Measurements from ENCODE around the gene TOR1AIP1.
A peak's percentile ranks its signal among the peaks of the same experiment; 100 is the strongest.

The TOR1AIP1 gene

GRCh38 chr1:179879797-179880196 is 2.3 kb upstream of the TOR1AIP1 start:
- H3K4me3 ChIP-seq (ENCODE audit: control insufficient read depth, low read depth, low read length): no peak overlapping the region
- no peak for DNase-seq (ENCODE audit: low read depth)
- no peak for TF ChIP-seq CTCF (conservative IDR thresholded peaks at IDR 0.05; ENCODE audit: control insufficient read depth, insufficient read depth, low read depth, low read length)

GRCh38 chr1:179881642-179882252 is 338 bp upstream of the TOR1AIP1 start:
- no peak for TF ChIP-seq CTCF (conservative IDR thresholded peaks at IDR 0.05; ENCODE audit: control insufficient read depth, insufficient read depth, low read depth, low read length)
- H3K4me3 ChIP-seq (ENCODE audit: control insufficient read depth, low read depth, low read length): peak overlapping the region; percentile 89
- peak; percentile 93 for DNase-seq (ENCODE audit: low read depth)

GRCh38 chr1:179883040-179883744 is 1.1 kb downstream of the TOR1AIP1 start:
- DNase-seq (ENCODE audit: low read depth): no peak
- no peak for TF ChIP-seq CTCF (conservative IDR thresholded peaks at IDR 0.05; ENCODE audit: control insufficient read depth, insufficient read depth, low read depth, low read length)
- H3K4me3 ChIP-seq (ENCODE audit: control insufficient read depth, low read depth, low read length): peak overlapping the region; percentile 89

GRCh38 chr1:179883745-179884138 is 1.7 kb downstream of the TOR1AIP1 start:
- TF ChIP-seq CTCF (conservative IDR thresholded peaks at IDR 0.05; ENCODE audit: control insufficient read depth, insufficient read depth, low read depth, low read length): no peak
- DNase-seq (ENCODE audit: low read depth): peak; percentile 41
- H3K4me3 ChIP-seq (ENCODE audit: control insufficient read depth, low read depth, low read length): peak overlapping the region; percentile 89

- no peak overlapping the region for H3K4me3 ChIP-seq (ENCODE audit: control insufficient read depth, low read depth, low read length)
- no peak for DNase-seq (ENCODE audit: low read depth)
- TF ChIP-seq CTCF (conservative IDR thresholded peaks at IDR 0.05; ENCODE audit: control insufficient read depth, insufficient read depth, low read depth, low read length): no peak
These were observed 6.0 kb downstream of the TOR1AIP1 start for GRCh38 chr1:179888071-179888470.

GRCh38 chr1:179889589-179889988 is 7.5 kb downstream of the TOR1AIP1 start:
- DNase-seq (ENCODE audit: low read depth): no peak
- H3K4me3 ChIP-seq (ENCODE audit: control insufficient read depth, low read depth, low read length): no peak overlapping the region
- no peak for TF ChIP-seq CTCF (conservative IDR thresholded peaks at IDR 0.05; ENCODE audit: control insufficient read depth, insufficient read depth, low read depth, low read length)
